Activated CD4-positive, CD25-positive, alpha-beta regulatory T cell treated with anti-CD3 and anti-CD28 coated beads, Interleukin-2, amount 50 U/mL, for 24 hours (primary cell): Measurements from ENCODE around the gene CFB.
"Not testable (repeated sequence)": the region's sequence is repeated elsewhere in the genome, so short reads cannot be mapped to it uniquely, and the experiment has no call there.

ENCODE experiments used
- ATAC-seq, 2 donors: fragments of 150-1000 bp; cut with Tn5 transposase; one replicate each; pipeline ENCODE4 v1.10.0; 2021; ENCODE audit warnings: mild to moderate bottlenecking in 1 of 2, moderate library complexity in 1 of 2

CFB gene

GRCh38 chr6:31915351-31915750 is 30.5 kb upstream of the CFB start:
- ATAC-seq: no peak

GRCh38 chr6:31915756-31916155 is 30.1 kb upstream of the CFB start:
- ATAC-seq: no peak

GRCh38 chr6:31918069-31918720 is 27.7 kb upstream of the CFB start:
- ATAC-seq: no peak

GRCh38 chr6:31919624-31920303 is 26.1 kb upstream of the CFB start:
- no peak for ATAC-seq

- ATAC-seq: no peak
Measured at GRCh38 chr6:31920811-31921210, 25.1 kb upstream of the CFB start.

GRCh38 chr6:31922942-31923341 is 23.0 kb upstream of the CFB start:
- ATAC-seq: no peak

GRCh38 chr6:31927242-31927862 is 18.5 kb upstream of the CFB start, which contains the start of gene C2:
TSS of gene C2 (plus strand) at chr6:31927717. CDS start at chr6:31927753, 36 bp downstream.
- no peak for ATAC-seq

GRCh38 chr6:31927863-31928671 is 17.8 kb upstream of the CFB start:
- no peak for ATAC-seq

- no peak for ATAC-seq
Measured at GRCh38 chr6:31928672-31928939, 17.3 kb upstream of the CFB start.

GRCh38 chr6:31930962-31931361 is 14.9 kb upstream of the CFB start:
- no peak for ATAC-seq

GRCh38 chr6:31932137-31932536 is 13.8 kb upstream of the CFB start:
- not testable (repeated sequence) for ATAC-seq

GRCh38 chr6:31933537-31933936 is 12.4 kb upstream of the CFB start:
- no peak for ATAC-seq

- no peak for ATAC-seq
Measured at GRCh38 chr6:31935021-31935420, 10.9 kb upstream of the CFB start.

- no peak for ATAC-seq
Measured at GRCh38 chr6:31935823-31936222, 10.1 kb upstream of the CFB start.

- no peak for ATAC-seq
Measured at GRCh38 chr6:31940256-31940664, 5.6 kb upstream of the CFB start.

GRCh38 chr6:31943742-31944141 is 2.2 kb upstream of the CFB start:
- ATAC-seq: no peak

GRCh38 chr6:31945154-31945506 is 765 bp upstream of the CFB start:
- ATAC-seq: no peak

- no peak for ATAC-seq
Measured at GRCh38 chr6:31946370-31946885, 533 bp downstream of the CFB start.

GRCh38 chr6:31947070-31947675 is 1.3 kb downstream of the CFB start:
- no peak for ATAC-seq

GRCh38 chr6:31947864-31948263 is 2.0 kb downstream of the CFB start:
- ATAC-seq: no peak

- no peak for ATAC-seq
Measured at GRCh38 chr6:31948306-31948705, 2.4 kb downstream of the CFB start.

GRCh38 chr6:31948753-31949413 is 3.0 kb downstream of the CFB start:
- no peak for ATAC-seq
